Measurements from ENCODE around the gene EDRF1. TPM values are rescaled to one million over a fixed set of nuclear protein-coding genes. Genes with fewer than 3 reads are reported as not detected.

EDRF1 gene
- total and polyA plus RNA-seq, 2 of the 8 experiments (the other 6 are each of a cell fraction or from before 2014, with no cell fraction given), result 19.9 to 37.8 TPM

- no peak for TF ChIP-seq SAP30 (IDR thresholded peaks at IDR 0.05; ENCODE audit: insufficient read depth, insufficient replicate concordance, low read length)
- no peak for TF ChIP-seq SIX5 (IDR thresholded peaks at IDR 0.05; ENCODE audit: low read depth, low read length)
- no peak for TF ChIP-seq YY1 (IDR thresholded peaks at IDR 0.05; ENCODE audit: low read depth, low read length)
Measured at GRCh38 chr10:125765835-125766234, 46.3 kb downstream of the EDRF1 start (continued).
